Urothelium cell line (cell line): Measurements from ENCODE around the gene HOXC5.
"Not testable (repeated sequence)": the region's sequence is repeated elsewhere in the genome, so short reads cannot be mapped to it uniquely, and the experiment has no call there.

Experiments
- DNase-seq: peaks from one replicate; pipeline ENCODE4 v3.0.0; 2011; ENCODE audit warnings: low spot score, mixed read lengths
- FAIRE-seq: peaks from 2 replicates; lab custom pipeline; 2011; peaks lifted over from hg19 to GRCh38; lab: Jason Lieb, UNC

Gene HOXC5

GRCh38 chr12:54060174-54060974 is 27.5 kb downstream of the HOXC5 start:
- DNase-seq: no peak
- FAIRE-seq: no peak

GRCh38 chr12:54060975-54061778 is 28.3 kb downstream of the HOXC5 start:
- FAIRE-seq (no peak), DNase-seq (no peak)

- DNase-seq (no peak), FAIRE-seq (no peak)
These were observed 32.8 kb downstream of the HOXC5 start for GRCh38 chr12:54065677-54066076.

GRCh38 chr12:54066408-54066807 is 33.6 kb downstream of the HOXC5 start:
- DNase-seq (no peak), FAIRE-seq (no peak)

GRCh38 chr12:54068418-54069070 is 35.7 kb downstream of the HOXC5 start:
- DNase-seq (no peak), FAIRE-seq (no peak)

GRCh38 chr12:54071942-54072341 is 39.1 kb downstream of the HOXC5 start:
- FAIRE-seq (no peak), DNase-seq (no peak)

GRCh38 chr12:54074308-54074707 is 41.5 kb downstream of the HOXC5 start:
- DNase-seq (no peak), FAIRE-seq (no peak)

GRCh38 chr12:54075409-54075808 is 42.6 kb downstream of the HOXC5 start:
- DNase-seq: no peak
- FAIRE-seq: no peak

- DNase-seq (no peak), FAIRE-seq (no peak)
These were observed 43.1 kb downstream of the HOXC5 start for GRCh38 chr12:54075974-54076373.

- DNase-seq, FAIRE-seq: not testable (repeated sequence)
These were observed 45.0 kb downstream of the HOXC5 start for GRCh38 chr12:54077843-54078242.

- DNase-seq, FAIRE-seq: not testable (repeated sequence)
These were observed 46.3 kb downstream of the HOXC5 start for GRCh38 chr12:54079115-54079514.

GRCh38 chr12:54080008-54080924 is 47.4 kb downstream of the HOXC5 start:
- FAIRE-seq, DNase-seq: not testable (repeated sequence)

GRCh38 chr12:54081053-54081514 is 48.2 kb downstream of the HOXC5 start:
- not testable (repeated sequence) for FAIRE-seq, DNase-seq

- not testable (repeated sequence) for FAIRE-seq, DNase-seq
These were observed 48.9 kb downstream of the HOXC5 start for GRCh38 chr12:54081581-54082396.

GRCh38 chr12:54082397-54082892 is 49.6 kb downstream of the HOXC5 start:
- no peak for DNase-seq

More at GRCh38 chr12:54082397-54082892, 49.6 kb downstream of the HOXC5 start:
- no peak for FAIRE-seq
